Endodermal cell (in vitro differentiated cells): ENCODE results near the gene DRP2. TPM values are rescaled to one million over a fixed set of nuclear protein-coding genes. Genes with fewer than 3 reads are reported as not detected.

Experiments used
- DNase-seq: peaks from one replicate; pipeline ENCODE4 v3.0.0-alpha.2; 2017
- H3K27ac ChIP-seq: 2 replicates; pipeline ENCODE4 v1.5.1; 2013; ENCODE audit warnings: mild to moderate bottlenecking, low read depth, low read length, moderate library complexity
- H3K27me3 ChIP-seq: 2 replicates; pipeline ENCODE4 v1.6.1; 2013; ENCODE audit warnings: mild to moderate bottlenecking, low read length, moderate library complexity; ENCODE audit not compliant: insufficient read depth, control insufficient read depth, poor library complexity, severe bottlenecking
- H3K36me3 ChIP-seq: 2 replicates; pipeline ENCODE4 v1.7.0; 2013; ENCODE audit warnings: mild to moderate bottlenecking, low read length, moderate library complexity; ENCODE audit not compliant: control insufficient read depth, insufficient read depth
- H3K4me1 ChIP-seq: one replicate; pipeline ENCODE4 v1.7.0; 2013; ENCODE audit warnings: low read length; ENCODE audit not compliant: control insufficient read depth, insufficient read depth
- H3K4me3 ChIP-seq: 2 replicates; pipeline ENCODE4 v1.5.1; 2013; ENCODE audit warnings: mild to moderate bottlenecking, low read length, moderate library complexity
- H3K9ac ChIP-seq: 2 replicates; pipeline ENCODE4 v1.6.1; 2013; ENCODE audit warnings: mild to moderate bottlenecking, low read length, moderate library complexity; ENCODE audit not compliant: poor library complexity, severe bottlenecking; ENCODE audit errors: extremely low read depth
- H3K9me3 ChIP-seq: 2 replicates; pipeline ENCODE4 v1.6.1; 2013; ENCODE audit warnings: mild to moderate bottlenecking, low read length, moderate library complexity; ENCODE audit not compliant: control insufficient read depth
- H3K27ac Mint-ChIP-seq: 2 replicates; pipeline ENCODE4 v1.8.0; 2020; ENCODE audit warnings: mixed read lengths
- H3K27me3 Mint-ChIP-seq: 2 replicates; pipeline ENCODE4 v1.8.0; 2021; ENCODE audit warnings: mild to moderate bottlenecking, mixed read lengths; ENCODE audit not compliant: insufficient read depth
- H3K36me3 Mint-ChIP-seq: 2 replicates; pipeline ENCODE4 v1.8.0; 2020; ENCODE audit warnings: low read depth, mixed read lengths
- H3K4me1 Mint-ChIP-seq: 2 replicates; pipeline ENCODE4 v1.8.0; 2020; ENCODE audit warnings: mixed read lengths
- H3K4me3 Mint-ChIP-seq: 2 replicates; pipeline ENCODE4 v1.8.0; 2020; ENCODE audit warnings: mild to moderate bottlenecking, moderate library complexity, mixed read lengths
- H3K9me3 Mint-ChIP-seq: 2 replicates; pipeline ENCODE4 v1.8.0; 2020; ENCODE audit warnings: mild to moderate bottlenecking, mixed read lengths
- CTCF ChIP-seq: fragments of 200-600 bp; sonication (generic); conservative IDR thresholded peaks from 2 replicates; pipeline ENCODE4 v1.5.0; 2021; ENCODE audit warnings: antibody characterized with exemption, mild to moderate bottlenecking
- WGBS, 2 experiments: methylation state at CpG; one replicate each; pipeline versions ENCODE4 v1.1.5 to v1.1.7; 2013; ENCODE audit warnings: missing lambda C conversion rate in 2 of 2, mixed read lengths in 1 of 2; ENCODE audit not compliant: insufficient coverage in 1 of 2, insufficient read length in 1 of 2; 5-methylcytosine and 5-hydroxymethylcytosine counted together
- total RNA-seq, 2 donors: library from RNA; stranded (reverse); fragmentation: NEBNext Ultra II Directional in 1 of 2; extraction: Animal tissue kit (Norgen Biotek cat#: 25700) in 1 of 2; gene quantifications; 2 replicates in 1 of 2; 3 replicates in 1 of 2; pipeline ENCODE4 v1.2.1, GENCODE V29; 2021

The DRP2 gene
- total RNA-seq, 2 donors from 2014 or later = 0.15 to 0.91 TPM

- no peak for DNase-seq
- H3K4me1 ChIP-seq = no peaks in the 10 kb centered on the region
- TF ChIP-seq CTCF = no peak
- H3K9me3 Mint-ChIP-seq = peaks cover 41% of the 10 kb centered on the region
- no peak overlapping the region for H3K27ac Mint-ChIP-seq
- no peaks in the 10 kb centered on the region for H3K27me3 ChIP-seq
- H3K27me3 Mint-ChIP-seq = peaks cover 2% of the 10 kb centered on the region
- no peaks in the 10 kb centered on the region for H3K36me3 ChIP-seq
- H3K4me3 Mint-ChIP-seq = no peak overlapping the region
- no peaks in the 10 kb centered on the region for H3K36me3 Mint-ChIP-seq
- no peak overlapping the region for H3K9ac ChIP-seq
- no peak overlapping the region for H3K4me3 ChIP-seq
- H3K4me1 Mint-ChIP-seq = no peaks in the 10 kb centered on the region
- no peak overlapping the region for H3K27ac ChIP-seq
- WGBS, 2 experiments = 78% methylated on average over 2 of the region's 2 CpGs; no CpG with 5 or more reads in 1 of the 2 experiments
- H3K9me3 ChIP-seq = no peaks in the 10 kb centered on the region
Observed at GRCh38 chrX:101263766-101264165, 44.2 kb downstream of the DRP2 start.

- Mint-ChIP-seq H3K36me3 (no peaks in the 10 kb centered on the region), H3K27ac (no peak overlapping the region), H3K4me1 (no peaks in the 10 kb centered on the region), H3K27me3 (peaks cover 2% of the 10 kb centered on the region), H3K4me3 (no peak overlapping the region), H3K9me3 (peaks cover 33% of the 10 kb centered on the region)
- H3K9me3 ChIP-seq = no peaks in the 10 kb centered on the region
- WGBS, 2 experiments = 75% methylated on average over 4 of the region's 5 CpGs; no CpG with 5 or more reads in 1 of the 2 experiments
- H3K27ac ChIP-seq = no peak overlapping the region
- H3K4me1 ChIP-seq = no peaks in the 10 kb centered on the region
- H3K27me3 ChIP-seq = no peaks in the 10 kb centered on the region
- DNase-seq = no peak
- no peaks in the 10 kb centered on the region for H3K36me3 ChIP-seq
- H3K9ac ChIP-seq = no peak overlapping the region
- TF ChIP-seq CTCF = no peak
- no peak overlapping the region for H3K4me3 ChIP-seq
Observed at GRCh38 chrX:101265869-101266428, 46.4 kb downstream of the DRP2 start.

- no peak overlapping the region for H3K27ac Mint-ChIP-seq
- H3K4me1 Mint-ChIP-seq = no peaks in the 10 kb centered on the region
- 89 to 95% methylated on average over 3 to 5 of the region's 6 CpGs for WGBS, 2 experiments
- Histone ChIP-seq H3K4me3 (no peak overlapping the region), H3K9ac (no peak overlapping the region), H3K9me3 (no peaks in the 10 kb centered on the region), H3K4me1 (no peaks in the 10 kb centered on the region), H3K36me3 (no peaks in the 10 kb centered on the region), H3K27ac (no peak overlapping the region), H3K27me3 (no peaks in the 10 kb centered on the region)
- no peaks in the 10 kb centered on the region for H3K27me3 Mint-ChIP-seq
- DNase-seq = no peak
- no peak for TF ChIP-seq CTCF
- peaks cover 46% of the 10 kb centered on the region for H3K9me3 Mint-ChIP-seq
- H3K36me3 Mint-ChIP-seq = no peaks in the 10 kb centered on the region
- H3K4me3 Mint-ChIP-seq = no peak overlapping the region
Observed at GRCh38 chrX:101274198-101274597, 54.6 kb downstream of the DRP2 start.
